Karpas-422 (cell line): ENCODE results near the gene C4BPA. TPM values are rescaled to one million over a fixed set of nuclear protein-coding genes. Genes with fewer than 3 reads are reported as not detected.

ENCODE experiments used
- DNase-seq: peaks from one replicate; pipeline ENCODE4 v3.0.0-alpha.2; 2015
- H2AFZ ChIP-seq: fragments of 200-600 bp; sonication (generic); 2 replicates; pipeline ENCODE4 v1.6.1; 2014; ENCODE audit warnings: antibody characterized with exemption, low read length, mixed read lengths
- H3K27ac ChIP-seq: fragments of 200-600 bp; sonication (generic); 2 replicates; pipeline ENCODE4 v1.5.1; 2014; ENCODE audit warnings: mild to moderate bottlenecking, low read length, moderate library complexity
- H3K27me3 ChIP-seq: fragments of 200-600 bp; sonication (generic); 2 replicates; pipeline ENCODE4 v1.6.1; 2014; ENCODE audit warnings: low read length, mixed read lengths
- H3K36me3 ChIP-seq: fragments of 200-600 bp; sonication (generic); 2 replicates; pipeline ENCODE4 v1.6.1; 2014; ENCODE audit warnings: low read length, mixed read lengths; ENCODE audit not compliant: insufficient read depth
- H3K4me1 ChIP-seq: fragments of 200-600 bp; sonication (generic); 2 replicates; pipeline ENCODE4 v1.6.1; 2014; ENCODE audit warnings: mild to moderate bottlenecking, low read length, mixed read lengths
- H3K4me2 ChIP-seq: fragments of 200-600 bp; sonication (generic); 2 replicates; pipeline ENCODE4 v1.6.1; 2014; ENCODE audit warnings: low read length, low read depth, mild to moderate bottlenecking; ENCODE audit not compliant: poor library complexity, severe bottlenecking
- H3K4me3 ChIP-seq: fragments of 200-600 bp; sonication (generic); 2 replicates; pipeline ENCODE4 v1.5.1; 2014; ENCODE audit warnings: mild to moderate bottlenecking, antibody characterized with exemption, low read length, mixed read lengths
- H3K79me2 ChIP-seq: fragments of 200-600 bp; sonication (generic); 2 replicates; pipeline ENCODE4 v1.6.1; 2014; ENCODE audit warnings: mild to moderate bottlenecking, low read length, mixed read lengths
- H3K9ac ChIP-seq: fragments of 200-600 bp; sonication (generic); 2 replicates; pipeline ENCODE4 v1.6.0; 2014; ENCODE audit warnings: low read length
- H3K9me2 ChIP-seq: fragments of 200-600 bp; sonication (generic), shearing (Covaris generic); replicated peaks from 2 replicates; pipeline ENCODE4 v1.6.0; 2014; ENCODE audit warnings: mild to moderate bottlenecking, low read length, moderate library complexity; ENCODE audit not compliant: insufficient read depth
- H3K9me3 ChIP-seq: fragments of 300-700, 200-600 bp; sonication (generic); 2 replicates; pipeline ENCODE4 v1.6.1; 2014; ENCODE audit warnings: low read length, mixed read lengths
- H4K20me1 ChIP-seq: fragments of 200-600 bp; sonication (generic); 2 replicates; pipeline ENCODE4 v1.6.1; 2014; ENCODE audit warnings: mild to moderate bottlenecking, antibody characterized with exemption, low read length, low read depth; ENCODE audit not compliant: insufficient read depth
- total RNA-seq: library from RNA; depleted of rRNA; stranded (reverse); fragments of >200 nt; shearing (Covaris generic); gene quantifications from 2 replicates; pipeline ENCODE4 v1.2.3, GENCODE V29; 2014; ENCODE audit warnings: low replicate concordance

Gene C4BPA
- total RNA-seq, 1 experiment from 2014 or later, result not detected

DNA sequence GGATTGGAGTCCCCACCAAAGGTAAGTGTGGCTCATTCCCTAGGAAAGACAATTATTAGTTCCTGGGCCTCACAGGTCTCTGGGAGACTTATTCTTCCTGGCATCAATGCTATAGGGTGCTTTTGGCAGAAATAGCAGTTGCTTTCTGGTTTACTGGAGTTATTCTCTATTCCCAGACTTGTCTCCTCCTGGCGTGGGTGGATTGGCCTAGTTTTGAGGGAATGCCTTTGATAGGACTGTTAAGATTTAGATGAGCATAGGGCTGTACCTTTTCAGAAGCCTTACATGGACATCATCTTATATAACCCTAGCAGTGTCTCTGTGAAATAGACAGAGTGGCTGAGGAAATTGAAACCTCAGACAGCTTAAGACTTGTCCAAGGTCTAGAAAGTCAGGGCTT lies 42.0 kb upstream of the C4BPA start:
- Histone ChIP-seq H3K9ac (no peak overlapping the region), H3K79me2 (no peaks in the 10 kb centered on the region), H4K20me1 (no peaks in the 10 kb centered on the region), H3K36me3 (no peaks in the 10 kb centered on the region), H3K27ac (no peak overlapping the region), H2AFZ (no peak overlapping the region), H3K27me3 (no peaks in the 10 kb centered on the region; the same call in 1 of the 2 replicates), H3K4me1 (no peaks in the 10 kb centered on the region), H3K9me3 (no peaks in the 10 kb centered on the region), H3K4me3 (no peak overlapping the region), H3K9me2 (no peaks in the 10 kb centered on the region), H3K4me2 (no peak overlapping the region)
- DNase-seq, result no peak

- H4K20me1 ChIP-seq, result no peaks in the 10 kb centered on the region
- H3K4me3 ChIP-seq, result no peak overlapping the region
- no peaks in the 10 kb centered on the region for H3K9me3 ChIP-seq
- H2AFZ ChIP-seq, result no peak overlapping the region
- H3K79me2 ChIP-seq, result no peaks in the 10 kb centered on the region
- DNase-seq, result no peak
- no peaks in the 10 kb centered on the region for H3K36me3 ChIP-seq
- no peak overlapping the region for H3K9ac ChIP-seq
- H3K4me1 ChIP-seq, result no peaks in the 10 kb centered on the region
- no peaks in the 10 kb centered on the region for H3K9me2 ChIP-seq
- no peak overlapping the region for H3K27ac ChIP-seq
- no peak overlapping the region for H3K4me2 ChIP-seq
- no peaks in the 10 kb centered on the region; the same call in 1 of the 2 replicates for H3K27me3 ChIP-seq
Measured at GRCh38 chr1:207063014-207063413, 41.0 kb upstream of the C4BPA start.

GRCh38 chr1:207064561-207064960 lies 39.5 kb upstream of the C4BPA start:
- no peaks in the 10 kb centered on the region for H4K20me1 ChIP-seq
- no peak overlapping the region for H3K4me3 ChIP-seq
- DNase-seq, result no peak
- no peaks in the 10 kb centered on the region for H3K79me2 ChIP-seq
- H3K36me3 ChIP-seq, result no peaks in the 10 kb centered on the region
- H2AFZ ChIP-seq, result no peak overlapping the region
- no peak overlapping the region for H3K9ac ChIP-seq
- H3K27me3 ChIP-seq, result no peaks in the 10 kb centered on the region; the same call in 1 of the 2 replicates
- no peaks in the 10 kb centered on the region for H3K9me3 ChIP-seq
- no peaks in the 10 kb centered on the region for H3K9me2 ChIP-seq
- no peak overlapping the region for H3K4me2 ChIP-seq
- no peaks in the 10 kb centered on the region for H3K4me1 ChIP-seq
- no peak overlapping the region for H3K27ac ChIP-seq

DNA sequence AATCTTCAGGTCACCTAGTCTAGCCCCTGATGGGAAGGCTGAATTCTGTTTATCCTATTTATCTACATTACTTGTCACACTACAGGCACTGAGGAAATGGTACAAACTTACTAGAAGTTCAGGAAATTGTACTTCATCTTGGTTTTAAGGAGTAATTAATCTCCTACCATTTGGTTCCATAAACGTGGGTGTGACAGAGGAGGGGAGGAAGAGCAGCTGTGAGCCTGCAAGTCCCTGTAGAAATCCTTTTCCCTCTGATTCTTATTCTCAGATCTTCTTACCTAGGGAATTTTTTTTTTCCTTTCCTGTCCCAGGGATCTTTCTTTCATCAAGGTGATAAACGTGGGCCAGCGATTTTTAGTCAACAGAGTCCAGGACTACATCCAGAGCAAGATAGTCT lies 36.8 kb upstream of the C4BPA start:
- Histone ChIP-seq H3K4me3 (no peak overlapping the region), H4K20me1 (no peaks in the 10 kb centered on the region), H3K27ac (no peak overlapping the region), H3K9ac (no peak overlapping the region), H3K9me3 (no peaks in the 10 kb centered on the region), H3K27me3 (no peaks in the 10 kb centered on the region; the same call in 1 of the 2 replicates), H3K4me1 (no peaks in the 10 kb centered on the region), H2AFZ (no peak overlapping the region), H3K9me2 (no peaks in the 10 kb centered on the region), H3K36me3 (no peaks in the 10 kb centered on the region), H3K79me2 (no peaks in the 10 kb centered on the region), H3K4me2 (no peak overlapping the region)
- DNase-seq, result no peak

DNA sequence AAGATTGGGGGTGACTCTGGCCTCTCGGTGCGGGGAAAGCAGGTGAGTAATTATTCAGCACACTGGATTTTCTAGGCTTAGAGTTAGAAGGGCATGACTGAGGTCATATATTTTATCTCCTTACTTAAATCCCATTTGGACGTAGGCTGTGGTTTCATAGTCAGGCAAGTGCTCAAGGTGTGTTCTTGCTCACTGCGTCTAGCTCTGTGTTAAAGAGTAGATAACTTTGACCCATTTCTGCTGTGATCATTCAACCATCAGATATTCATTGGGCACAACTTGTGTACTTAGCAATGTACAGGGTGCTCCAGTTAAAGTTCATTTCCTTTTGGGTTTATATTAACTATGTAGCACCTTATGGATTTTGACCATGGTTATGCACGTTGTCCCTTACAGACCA lies 36.4 kb upstream of the C4BPA start:
- no peaks in the 10 kb centered on the region for H4K20me1 ChIP-seq

DNA sequence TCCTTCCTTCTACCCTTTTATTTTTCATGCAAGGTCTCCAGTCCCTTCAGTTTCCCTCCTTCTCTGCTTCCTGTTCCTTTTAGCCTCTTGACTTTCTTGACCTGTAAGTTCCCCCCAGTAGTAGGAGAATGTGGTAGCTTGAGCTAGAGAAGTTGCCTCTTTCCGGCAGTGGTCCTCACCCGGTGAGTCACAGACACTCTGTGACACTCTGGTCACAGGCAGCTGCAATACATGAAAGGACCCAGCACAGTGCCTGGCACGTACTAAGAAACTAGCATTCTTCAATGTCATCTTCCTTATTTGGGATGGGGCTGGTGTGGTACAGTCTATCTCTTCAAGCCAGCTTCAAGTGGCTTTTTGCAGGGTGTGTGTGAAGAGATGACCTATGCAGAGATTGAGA lies 35.0 kb upstream of the C4BPA start:
- DNase-seq, result no peak
- Histone ChIP-seq H3K79me2 (no peaks in the 10 kb centered on the region), H3K9me2 (no peaks in the 10 kb centered on the region), H3K9ac (no peak overlapping the region), H3K4me2 (no peak overlapping the region), H3K4me1 (no peaks in the 10 kb centered on the region), H3K9me3 (no peaks in the 10 kb centered on the region), H4K20me1 (no peaks in the 10 kb centered on the region), H3K27me3 (no peaks in the 10 kb centered on the region; the same call in 1 of the 2 replicates), H3K27ac (no peak overlapping the region), H3K4me3 (no peak overlapping the region), H2AFZ (no peak overlapping the region), H3K36me3 (no peaks in the 10 kb centered on the region)

More for the DNA sequence above, 36.4 kb upstream of the C4BPA start:
- H3K9me2 ChIP-seq, result no peaks in the 10 kb centered on the region
- no peak overlapping the region for H3K4me3 ChIP-seq
- no peak overlapping the region for H2AFZ ChIP-seq
- no peaks in the 10 kb centered on the region for H3K36me3 ChIP-seq
- no peak overlapping the region for H3K4me2 ChIP-seq
- H3K27ac ChIP-seq, result no peak overlapping the region
- no peak for DNase-seq
- no peaks in the 10 kb centered on the region; the same call in 1 of the 2 replicates for H3K27me3 ChIP-seq
- H3K79me2 ChIP-seq, result no peaks in the 10 kb centered on the region
- no peak overlapping the region for H3K9ac ChIP-seq
- no peaks in the 10 kb centered on the region for H3K9me3 ChIP-seq
- H3K4me1 ChIP-seq, result no peaks in the 10 kb centered on the region

DNA sequence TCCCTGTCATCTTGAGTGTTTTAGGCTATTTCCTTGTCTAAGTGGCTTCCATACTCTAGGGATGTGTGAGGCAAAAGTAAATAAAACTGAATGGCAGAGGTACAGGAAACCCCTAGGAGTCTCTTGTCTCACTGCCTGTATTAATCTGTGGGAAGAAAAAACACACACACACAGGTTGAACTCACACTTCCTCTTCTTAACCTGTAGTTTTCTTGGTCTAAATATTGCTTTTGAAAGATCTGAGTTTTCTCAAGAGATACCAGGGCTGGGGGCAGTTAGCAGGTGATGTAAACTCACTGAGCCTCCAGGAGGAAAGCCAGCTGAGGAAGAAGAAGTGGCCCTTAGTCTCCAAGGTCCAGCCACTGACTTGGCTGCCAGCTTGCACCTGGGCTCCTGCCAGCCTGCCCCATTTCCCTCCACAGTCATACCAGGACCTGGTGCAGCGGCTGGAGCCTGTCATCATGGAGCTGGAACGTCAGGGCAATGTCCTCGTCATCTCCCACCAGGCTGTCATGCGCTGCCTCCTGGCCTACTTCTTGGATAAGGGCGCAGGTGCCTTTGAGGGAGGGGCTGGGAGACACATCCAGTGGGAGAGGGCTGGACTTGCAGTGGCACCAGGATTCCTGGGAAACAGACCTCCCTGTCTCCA lies 34.1 kb upstream of the C4BPA start:
- H3K9ac ChIP-seq, result no peak overlapping the region
- no peaks in the 10 kb centered on the region for H3K9me3 ChIP-seq
- H4K20me1 ChIP-seq, result no peaks in the 10 kb centered on the region
- DNase-seq, result no peak
- no peak overlapping the region for H2AFZ ChIP-seq
- no peak overlapping the region for H3K27ac ChIP-seq
- no peaks in the 10 kb centered on the region for H3K4me1 ChIP-seq
- no peak overlapping the region for H3K4me3 ChIP-seq
- no peaks in the 10 kb centered on the region for H3K79me2 ChIP-seq
- no peaks in the 10 kb centered on the region for H3K9me2 ChIP-seq
- no peaks in the 10 kb centered on the region for H3K36me3 ChIP-seq
- H3K27me3 ChIP-seq, result no peaks in the 10 kb centered on the region
- no peak overlapping the region for H3K4me2 ChIP-seq

DNA sequence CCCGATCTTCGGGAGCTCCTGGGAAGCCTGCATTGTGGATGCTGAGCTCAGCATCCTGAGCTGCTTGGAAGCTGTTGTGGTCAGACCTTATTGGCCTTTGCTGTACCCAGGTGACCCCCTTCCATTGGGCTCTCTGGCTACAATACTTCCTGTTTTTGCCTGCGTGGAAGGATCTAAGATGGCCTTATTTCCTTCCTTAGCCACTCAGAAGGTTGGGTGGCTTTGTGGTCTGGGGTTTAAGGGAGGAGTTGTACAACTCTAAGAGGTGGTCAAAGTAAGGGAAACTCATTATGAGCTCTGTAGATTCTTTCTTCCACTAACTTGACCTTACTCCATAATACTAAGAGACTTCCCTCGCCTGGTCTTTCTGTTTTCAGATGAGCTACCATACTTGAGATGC lies 33.2 kb upstream of the C4BPA start:
- Histone ChIP-seq H3K9me2 (no peaks in the 10 kb centered on the region), H3K27me3 (no peaks in the 10 kb centered on the region), H3K36me3 (no peaks in the 10 kb centered on the region), H4K20me1 (no peaks in the 10 kb centered on the region), H3K27ac (no peak overlapping the region), H3K9ac (no peak overlapping the region), H2AFZ (no peak overlapping the region), H3K9me3 (no peaks in the 10 kb centered on the region), H3K4me1 (no peaks in the 10 kb centered on the region), H3K4me3 (no peak overlapping the region), H3K79me2 (no peaks in the 10 kb centered on the region), H3K4me2 (no peak overlapping the region)
- no peak for DNase-seq
